DOHH2 (cell line): ENCODE measurements around the gene FRRS1L.

ENCODE experiments used
- EZH2phosphoT487 ChIP-seq: fragments of 200-600 bp; sonication (generic); IDR thresholded peaks from 2 replicates; pipeline ENCODE4 v1.6.1; 2017; ENCODE audit warnings: borderline replicate concordance, mild to moderate bottlenecking, antibody characterized with exemption, low read length, moderate library complexity, mixed read lengths
- TF ChIP-seq, protein P1 (sequence below): fragments of 200-600 bp; sonication (generic); IDR thresholded peaks from one replicate; pipeline ENCODE4 v1.5.1; 2014; ENCODE audit warnings: antibody characterized with exemption, mild to moderate bottlenecking, low read depth, low read length; ENCODE audit not compliant: poor library complexity, severe bottlenecking

GRCh38 chr9:109113892-109114609, 53.0 kb downstream of the FRRS1L start:
- TF ChIP-seq, protein P1, sequence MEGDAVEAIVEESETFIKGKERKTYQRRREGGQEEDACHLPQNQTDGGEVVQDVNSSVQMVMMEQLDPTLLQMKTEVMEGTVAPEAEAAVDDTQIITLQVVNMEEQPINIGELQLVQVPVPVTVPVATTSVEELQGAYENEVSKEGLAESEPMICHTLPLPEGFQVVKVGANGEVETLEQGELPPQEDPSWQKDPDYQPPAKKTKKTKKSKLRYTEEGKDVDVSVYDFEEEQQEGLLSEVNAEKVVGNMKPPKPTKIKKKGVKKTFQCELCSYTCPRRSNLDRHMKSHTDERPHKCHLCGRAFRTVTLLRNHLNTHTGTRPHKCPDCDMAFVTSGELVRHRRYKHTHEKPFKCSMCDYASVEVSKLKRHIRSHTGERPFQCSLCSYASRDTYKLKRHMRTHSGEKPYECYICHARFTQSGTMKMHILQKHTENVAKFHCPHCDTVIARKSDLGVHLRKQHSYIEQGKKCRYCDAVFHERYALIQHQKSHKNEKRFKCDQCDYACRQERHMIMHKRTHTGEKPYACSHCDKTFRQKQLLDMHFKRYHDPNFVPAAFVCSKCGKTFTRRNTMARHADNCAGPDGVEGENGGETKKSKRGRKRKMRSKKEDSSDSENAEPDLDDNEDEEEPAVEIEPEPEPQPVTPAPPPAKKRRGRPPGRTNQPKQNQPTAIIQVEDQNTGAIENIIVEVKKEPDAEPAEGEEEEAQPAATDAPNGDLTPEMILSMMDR: no peak
- no peak for TF ChIP-seq EZH2phosphoT487
